NCI-H524 treated with DMSO at 0.1 percent for 48 hours (cell line): ENCODE results near the gene USP15.

ENCODE experiments used
- DNase-seq: peaks from one replicate; lab custom pipeline; 2025; lab: John Stamatoyannopoulos, UW

Gene USP15

GRCh38 chr12:62282057-62282774, 22.0 kb downstream of the USP15 start:
- DNase-seq, result no peak

GRCh38 chr12:62284749-62285148, 24.5 kb downstream of the USP15 start:
- DNase-seq, result no peak

GRCh38 chr12:62285284-62285683, 25.1 kb downstream of the USP15 start:
- DNase-seq, result no peak

- DNase-seq, result no peak
Measured at GRCh38 chr12:62288328-62288727, 28.1 kb downstream of the USP15 start.

- no peak for DNase-seq
Measured at GRCh38 chr12:62290846-62291245, 30.6 kb downstream of the USP15 start.

- DNase-seq, result no peak
Measured at GRCh38 chr12:62291864-62292760, 31.9 kb downstream of the USP15 start.

- DNase-seq, result no peak
Measured at GRCh38 chr12:62292761-62293344, 32.6 kb downstream of the USP15 start.

GRCh38 chr12:62294378-62294777, 34.2 kb downstream of the USP15 start:
- DNase-seq, result no peak

GRCh38 chr12:62296001-62296400, 35.8 kb downstream of the USP15 start:
- no peak for DNase-seq

GRCh38 chr12:62297321-62297720, 37.1 kb downstream of the USP15 start:
- no peak for DNase-seq

- DNase-seq, result no peak
Measured at GRCh38 chr12:62299617-62300016, 39.4 kb downstream of the USP15 start.

GRCh38 chr12:62301080-62301798, 41.0 kb downstream of the USP15 start:
- no peak for DNase-seq

- no peak for DNase-seq
Measured at GRCh38 chr12:62301799-62302133, 41.6 kb downstream of the USP15 start.

GRCh38 chr12:62304560-62304959, 44.4 kb downstream of the USP15 start:
- DNase-seq, result no peak

- no peak for DNase-seq
Measured at GRCh38 chr12:62305778-62306177, 45.6 kb downstream of the USP15 start.

- no peak for DNase-seq
Measured at GRCh38 chr12:62306569-62307530, 46.6 kb downstream of the USP15 start.

- no peak for DNase-seq
Measured at GRCh38 chr12:62308201-62308600, 48.0 kb downstream of the USP15 start.

GRCh38 chr12:62313727-62314380, 53.6 kb downstream of the USP15 start:
- no peak for DNase-seq

- DNase-seq, result no peak
Measured at GRCh38 chr12:62317017-62317416, 56.8 kb downstream of the USP15 start.

GRCh38 chr12:62319058-62319457, 58.9 kb downstream of the USP15 start:
- DNase-seq, result no peak

- DNase-seq, result no peak
Measured at GRCh38 chr12:62320054-62320453, 59.9 kb downstream of the USP15 start.
